Measurements from ENCODE around the gene NSMCE4A.

The NSMCE4A gene

DNA sequence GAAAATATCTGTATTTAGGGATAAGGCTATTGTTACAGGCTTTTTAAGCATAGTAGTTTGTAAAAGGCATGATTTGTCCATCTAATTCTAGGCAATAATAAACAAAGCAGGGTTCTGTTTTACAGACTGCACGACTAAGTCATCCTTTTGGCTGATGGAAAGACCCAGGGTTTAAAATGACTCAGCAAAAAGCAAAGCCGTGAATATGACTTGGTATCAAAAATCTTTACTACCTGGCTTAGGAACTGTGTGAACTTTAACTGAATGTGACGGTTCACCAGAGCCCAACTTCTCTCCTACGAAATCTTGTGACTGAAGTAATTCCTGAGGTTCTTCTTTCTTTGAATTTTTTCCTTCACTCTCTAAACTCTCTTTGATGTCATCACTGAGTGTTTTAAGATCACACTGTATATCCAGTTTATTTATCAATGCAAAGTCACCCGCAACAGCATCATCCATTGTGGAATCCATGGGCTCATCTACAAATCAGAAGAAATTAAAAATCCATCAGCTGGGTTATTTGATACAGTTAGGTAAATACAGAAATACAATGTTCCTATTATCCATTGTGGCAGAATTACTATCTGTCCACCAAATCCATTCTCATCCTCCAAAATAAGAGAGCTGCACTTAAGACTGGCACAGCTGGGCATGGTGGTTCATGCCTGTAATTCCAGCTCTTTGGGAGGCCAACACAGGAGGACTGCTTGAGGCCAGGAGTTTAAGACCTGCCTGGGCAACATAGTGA, 64.2 kb downstream of the NSMCE4A start:
- H3K4me3 ChIP-seq (replicated peaks; ENCODE audit: low read depth, low read length) = no peak overlapping the region
- peak; percentile 41 for DNase-seq (ENCODE audit: low read depth)
- TF ChIP-seq CTCF (IDR thresholded peaks at IDR 0.05; ENCODE audit: low read length, missing control alignments) = no peak
